Stimulated activated naive CD8-positive, alpha-beta T cell treated with anti-CD3 and anti-CD28 coated beads, Interleukin-15, Interleukin-2, amounts not matched to agents 100 ng/mL and 50 ng/mL, for 24 hours (primary cell): ENCODE measurements around the gene MBNL2.

Source experiments
- H3K27ac Mint-ChIP-seq: one replicate; pipeline ENCODE4 v1.8.0; 2021; ENCODE audit warnings: mild to moderate bottlenecking, mixed read lengths
- H3K27me3 Mint-ChIP-seq: one replicate; pipeline ENCODE4 v1.8.0; 2021; ENCODE audit warnings: mixed read lengths
- H3K36me3 Mint-ChIP-seq: one replicate; pipeline ENCODE4 v1.8.0; 2021; ENCODE audit warnings: low read depth, mixed read lengths
- H3K4me1 Mint-ChIP-seq: one replicate; pipeline ENCODE4 v1.8.0; 2021; ENCODE audit warnings: low read depth, mixed read lengths
- H3K4me3 Mint-ChIP-seq: one replicate; pipeline ENCODE4 v1.8.0; 2021; ENCODE audit warnings: mild to moderate bottlenecking, mixed read lengths
- H3K9me3 Mint-ChIP-seq: one replicate; pipeline ENCODE4 v1.8.0; 2021; ENCODE audit warnings: mixed read lengths

Gene MBNL2

DNA sequence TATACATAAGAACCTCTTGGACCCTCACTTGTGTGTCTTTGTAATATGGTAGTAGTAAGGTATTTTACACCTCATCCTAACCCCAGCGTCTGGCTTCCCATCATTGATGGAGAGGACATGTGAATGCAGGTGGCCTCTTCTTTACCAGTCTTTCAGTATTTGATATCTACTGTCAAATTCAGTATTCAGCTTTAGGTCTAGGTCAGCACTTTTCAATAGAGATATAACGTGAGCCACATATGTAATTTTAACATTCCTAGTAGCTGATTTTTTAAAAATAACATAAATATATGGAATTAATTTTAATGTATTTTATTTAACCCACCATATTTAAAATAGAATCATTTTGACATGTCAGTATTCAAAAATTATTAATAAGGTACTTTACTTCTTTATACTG lies 214.7 kb downstream of the MBNL2 start:
- Mint-ChIP-seq H3K36me3 (no peaks in the 10 kb centered on the region), H3K27me3 (no peaks in the 10 kb centered on the region), H3K4me3 (no peak overlapping the region), H3K9me3 (no peaks in the 10 kb centered on the region), H3K27ac (no peak overlapping the region), H3K4me1 (peaks cover 39% of the 10 kb centered on the region)

DNA sequence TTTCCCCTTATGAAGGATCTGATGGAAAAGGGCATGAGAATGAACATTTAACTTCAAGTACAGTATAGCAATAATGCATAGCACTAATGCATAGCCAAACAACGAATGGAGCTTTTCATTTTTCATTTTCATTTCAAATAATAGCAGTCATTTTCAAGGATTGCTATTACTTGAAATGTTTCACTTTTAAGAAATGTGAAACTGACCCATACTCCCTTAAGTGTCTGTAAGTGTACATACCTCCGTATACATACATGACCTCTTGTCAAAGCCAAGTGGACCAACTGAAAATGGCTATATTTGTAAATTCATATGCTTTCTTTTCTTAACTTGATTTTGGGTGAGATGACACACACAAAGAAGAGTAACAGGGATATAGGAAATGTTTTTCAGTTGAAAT lies 215.6 kb downstream of the MBNL2 start:
- peaks cover 31% of the 10 kb centered on the region for H3K4me1 Mint-ChIP-seq
- peaks cover 2% of the 10 kb centered on the region for H3K36me3 Mint-ChIP-seq
- H3K27ac Mint-ChIP-seq = no peak overlapping the region
- no peaks in the 10 kb centered on the region for H3K9me3 Mint-ChIP-seq
- H3K27me3 Mint-ChIP-seq = no peaks in the 10 kb centered on the region
- no peak overlapping the region for H3K4me3 Mint-ChIP-seq

DNA sequence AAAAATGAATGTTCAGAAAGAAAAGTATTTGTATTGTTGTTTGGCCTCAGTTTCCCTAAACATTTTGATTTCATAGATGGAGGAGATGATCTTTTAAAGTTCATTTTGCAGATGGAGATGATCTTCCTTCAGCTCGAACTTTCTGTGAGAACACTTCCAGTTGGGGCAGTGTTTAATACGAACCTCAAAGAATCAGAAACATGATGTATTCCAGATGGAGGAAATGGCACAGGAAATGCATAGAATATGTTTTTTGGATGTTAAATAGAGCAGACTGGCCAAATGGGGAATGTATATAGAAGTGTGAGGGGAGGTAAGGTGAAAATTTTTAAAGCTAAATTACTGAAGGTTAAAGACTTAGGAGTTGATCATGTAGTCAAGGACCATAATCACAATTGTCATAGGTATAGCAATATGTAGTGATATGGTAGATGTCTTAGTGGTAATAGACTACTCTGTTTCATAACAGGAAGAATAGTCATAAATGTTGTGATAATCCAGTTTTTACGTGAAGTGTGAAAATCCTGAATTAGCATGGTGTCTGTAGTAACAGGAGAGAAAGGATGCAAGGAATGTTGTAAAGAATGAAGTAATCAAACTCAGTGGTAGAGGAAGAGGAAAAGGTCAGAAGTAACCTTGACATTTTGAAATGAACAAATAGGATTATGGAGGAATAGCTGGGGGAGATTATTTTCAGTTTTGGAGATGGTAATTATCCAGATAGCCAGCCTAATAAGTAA lies 216.9 kb downstream of the MBNL2 start:
- H3K27ac Mint-ChIP-seq = no peak overlapping the region

DNA sequence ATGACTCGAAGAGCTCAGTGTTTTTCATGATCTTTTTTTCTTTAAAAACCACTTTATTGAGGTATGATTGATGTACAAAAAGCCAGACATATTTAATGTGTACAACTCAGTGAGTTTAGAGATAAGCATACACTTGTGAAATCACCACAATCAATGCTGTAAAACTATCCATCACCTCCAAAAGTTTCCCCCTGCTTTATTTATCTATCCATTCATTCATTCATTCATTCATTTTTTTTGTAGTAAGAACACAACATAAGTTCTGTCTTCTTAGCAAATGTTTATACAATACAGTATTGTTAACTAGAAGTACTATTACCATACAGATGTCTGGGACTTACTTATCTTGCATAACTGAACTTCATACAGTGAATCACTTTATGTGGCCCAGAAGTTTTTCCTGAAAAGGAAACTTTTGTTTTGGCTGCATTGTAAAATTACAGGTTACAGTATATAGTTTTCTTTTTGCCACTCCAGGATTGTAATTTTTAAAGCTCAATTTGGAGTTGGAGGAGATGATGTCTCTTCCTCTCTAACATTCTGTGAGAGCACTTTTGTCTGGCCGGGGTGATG lies 218.6 kb downstream of the MBNL2 start:
- H3K27me3 Mint-ChIP-seq = no peaks in the 10 kb centered on the region
- H3K9me3 Mint-ChIP-seq = no peaks in the 10 kb centered on the region
- H3K4me1 Mint-ChIP-seq = peaks cover 18% of the 10 kb centered on the region
- H3K36me3 Mint-ChIP-seq = peaks cover 7% of the 10 kb centered on the region
- H3K4me3 Mint-ChIP-seq = no peak overlapping the region
- H3K27ac Mint-ChIP-seq = no peak overlapping the region

More for the DNA sequence above, 216.9 kb downstream of the MBNL2 start:
- peaks cover 3% of the 10 kb centered on the region for H3K36me3 Mint-ChIP-seq
- H3K4me1 Mint-ChIP-seq = peaks cover 27% of the 10 kb centered on the region
- no peaks in the 10 kb centered on the region for H3K9me3 Mint-ChIP-seq
- no peak overlapping the region for H3K4me3 Mint-ChIP-seq
- no peaks in the 10 kb centered on the region for H3K27me3 Mint-ChIP-seq

DNA sequence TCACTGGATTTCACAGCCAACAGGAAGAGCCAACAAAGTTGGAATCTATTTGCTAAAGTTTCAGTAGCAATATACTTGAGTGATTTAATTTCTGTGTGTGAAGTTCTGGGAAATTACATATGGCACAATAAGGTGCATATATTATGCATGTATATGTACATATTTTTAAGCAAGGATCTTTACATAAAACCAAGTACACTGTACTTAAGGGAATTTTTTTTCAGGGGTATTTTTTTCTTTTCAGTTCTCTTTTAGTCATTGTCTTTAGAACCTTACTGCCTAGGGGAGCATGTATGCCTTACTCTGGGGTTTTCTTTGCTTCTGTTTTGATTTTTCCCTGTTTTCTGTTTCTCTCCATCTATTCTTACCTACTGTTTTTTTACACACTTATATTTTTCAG lies 219.2 kb downstream of the MBNL2 start:
- Mint-ChIP-seq H3K27ac (no peak overlapping the region), H3K4me3 (no peak overlapping the region), H3K9me3 (no peaks in the 10 kb centered on the region), H3K4me1 (peaks cover 11% of the 10 kb centered on the region), H3K36me3 (peaks cover 13% of the 10 kb centered on the region), H3K27me3 (no peaks in the 10 kb centered on the region)
